Parathyroid adenoma (tissue), 2 donors: ENCODE data around the gene KLRC2.
"Not testable (repeated sequence)": the region's sequence is repeated elsewhere in the genome, so short reads cannot be mapped to it uniquely, and the experiment has no call there.

Experiments
- H2AFZ ChIP-seq: fragments of 300-600 bp; sonication (generic); one replicate; pipeline ENCODE4 v1.7.0; 2017; ENCODE audit warnings: antibody characterized with exemption, mild to moderate bottlenecking
- H3K27ac ChIP-seq: fragments of 300-600 bp; sonication (generic); one replicate; pipeline ENCODE4 v1.7.0; 2017
- H3K27me3 ChIP-seq: fragments of 300-600 bp; sonication (generic); one replicate; pipeline ENCODE4 v1.7.0; 2017; ENCODE audit warnings: low read length; ENCODE audit not compliant: control insufficient read depth, insufficient read depth
- H3K36me3 ChIP-seq: fragments of 300-600 bp; sonication (generic); one replicate; pipeline ENCODE4 v1.7.0; 2017; ENCODE audit warnings: low read length; ENCODE audit not compliant: control insufficient read depth, insufficient read depth
- H3K4me1 ChIP-seq: fragments of 300-600 bp; sonication (generic); one replicate; pipeline ENCODE4 v1.7.0; 2017; ENCODE audit warnings: control low read depth
- H3K4me2 ChIP-seq: fragments of 300-600 bp; sonication (generic); one replicate; pipeline ENCODE4 v1.7.0; 2017; ENCODE audit warnings: low read length
- H3K4me3 ChIP-seq: fragments of 300-600 bp; sonication (generic); one replicate; pipeline ENCODE4 v1.7.0; 2017; ENCODE audit warnings: low read depth, low read length
- H3K79me2 ChIP-seq: fragments of 300-600 bp; sonication (generic); one replicate; pipeline ENCODE4 v1.7.0; 2017; ENCODE audit warnings: control low read depth
- H3K9ac ChIP-seq: fragments of 300-600 bp; sonication (generic); one replicate; pipeline ENCODE4 v1.7.0; 2017; ENCODE audit warnings: mild to moderate bottlenecking
- H3K9me3 ChIP-seq: fragments of 300-600 bp; sonication (generic); one replicate; pipeline ENCODE4 v1.7.0; 2017; ENCODE audit warnings: low read length; ENCODE audit not compliant: control insufficient read depth
- TF ChIP-seq, protein P1 (sequence below): fragments of 300-600 bp; sonication (generic); IDR thresholded peaks from one replicate; pipeline ENCODE4 v1.7.0; 2017; ENCODE audit warnings: antibody characterized with exemption, mild to moderate bottlenecking
- donor health status: primary hyperparathyroidism.

KLRC2 gene

GRCh38 chr12:10435816-10436215, at the start of gene KLRC2:
Gene KLRC2, minus strand, starts transcription at chr12:10436010. Its CDS starts 24 bp downstream, at chr12:10435986.
- not testable (repeated sequence) for H2AFZ ChIP-seq, H3K4me1 ChIP-seq, H3K36me3 ChIP-seq, H3K79me2 ChIP-seq, H3K27ac ChIP-seq, H3K9me3 ChIP-seq, H3K27me3 ChIP-seq, H3K9ac ChIP-seq, H3K4me2 ChIP-seq, H3K4me3 ChIP-seq

GRCh38 chr12:10481901-10482300, 46.1 kb upstream of the KLRC2 start:
- not testable (repeated sequence) for H3K4me2 ChIP-seq, H3K27ac ChIP-seq, H3K27me3 ChIP-seq, H3K4me3 ChIP-seq, H2AFZ ChIP-seq, H3K9ac ChIP-seq, H3K79me2 ChIP-seq, H3K4me1 ChIP-seq, H3K36me3 ChIP-seq, H3K9me3 ChIP-seq

DNA sequence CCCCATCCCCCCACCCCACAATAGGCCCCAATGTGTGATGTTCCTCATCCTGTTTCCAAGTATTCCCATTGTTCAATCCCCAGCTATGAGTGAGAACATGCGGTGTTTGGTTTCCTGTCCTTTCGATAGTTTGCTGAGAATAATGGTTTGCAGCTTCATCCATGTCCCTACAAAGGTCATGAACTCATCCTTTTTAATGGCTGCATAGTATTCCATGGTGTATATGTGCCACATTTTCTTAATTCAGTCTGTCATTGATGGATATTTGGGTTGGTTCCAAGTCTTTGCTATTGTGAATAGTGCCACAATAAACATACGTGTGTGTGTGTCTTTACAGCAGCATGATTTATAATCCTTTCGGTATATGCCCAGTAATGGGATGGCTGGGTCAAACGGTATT, 37.0 kb upstream of the KLRC2 start:
- H3K4me2 ChIP-seq, H3K9me3 ChIP-seq, H3K9ac ChIP-seq, H3K27me3 ChIP-seq, H3K79me2 ChIP-seq, H3K4me3 ChIP-seq, H3K27ac ChIP-seq, H3K36me3 ChIP-seq, H3K4me1 ChIP-seq, H2AFZ ChIP-seq: not testable (repeated sequence)

GRCh38 chr12:10469701-10470100, 33.9 kb upstream of the KLRC2 start:
- Histone ChIP-seq H3K36me3 (no peaks in the 10 kb centered on the region), H3K27ac (no peak overlapping the region), H3K9ac (no peak overlapping the region), H3K4me3 (no peak overlapping the region), H3K4me2 (no peak overlapping the region), H3K9me3 (no peaks in the 10 kb centered on the region), H3K27me3 (no peaks in the 10 kb centered on the region), H2AFZ (no peak overlapping the region), H3K79me2 (no peaks in the 10 kb centered on the region), H3K4me1 (no peaks in the 10 kb centered on the region)
- TF ChIP-seq, protein P1, sequence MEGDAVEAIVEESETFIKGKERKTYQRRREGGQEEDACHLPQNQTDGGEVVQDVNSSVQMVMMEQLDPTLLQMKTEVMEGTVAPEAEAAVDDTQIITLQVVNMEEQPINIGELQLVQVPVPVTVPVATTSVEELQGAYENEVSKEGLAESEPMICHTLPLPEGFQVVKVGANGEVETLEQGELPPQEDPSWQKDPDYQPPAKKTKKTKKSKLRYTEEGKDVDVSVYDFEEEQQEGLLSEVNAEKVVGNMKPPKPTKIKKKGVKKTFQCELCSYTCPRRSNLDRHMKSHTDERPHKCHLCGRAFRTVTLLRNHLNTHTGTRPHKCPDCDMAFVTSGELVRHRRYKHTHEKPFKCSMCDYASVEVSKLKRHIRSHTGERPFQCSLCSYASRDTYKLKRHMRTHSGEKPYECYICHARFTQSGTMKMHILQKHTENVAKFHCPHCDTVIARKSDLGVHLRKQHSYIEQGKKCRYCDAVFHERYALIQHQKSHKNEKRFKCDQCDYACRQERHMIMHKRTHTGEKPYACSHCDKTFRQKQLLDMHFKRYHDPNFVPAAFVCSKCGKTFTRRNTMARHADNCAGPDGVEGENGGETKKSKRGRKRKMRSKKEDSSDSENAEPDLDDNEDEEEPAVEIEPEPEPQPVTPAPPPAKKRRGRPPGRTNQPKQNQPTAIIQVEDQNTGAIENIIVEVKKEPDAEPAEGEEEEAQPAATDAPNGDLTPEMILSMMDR: no peak

DNA sequence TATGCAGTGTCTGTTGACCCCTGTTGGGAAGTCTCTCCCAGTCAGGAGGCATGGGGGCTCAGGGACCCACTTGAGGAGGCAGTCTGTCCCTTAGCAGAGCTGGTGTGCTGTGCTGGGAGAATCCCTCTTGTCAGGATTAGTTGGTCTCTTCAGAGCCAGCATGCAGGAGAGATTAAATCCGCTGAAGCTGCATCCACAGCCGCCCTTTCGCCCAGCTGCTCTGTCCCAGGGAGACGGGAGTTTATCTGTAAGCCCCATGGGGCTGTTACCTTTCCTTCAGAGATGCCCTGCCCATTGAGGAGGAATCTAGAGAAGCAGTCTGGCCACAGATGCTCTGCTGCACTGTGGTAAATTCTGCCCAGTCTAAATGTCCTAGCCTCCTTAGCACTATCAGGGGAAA, 30.5 kb upstream of the KLRC2 start:
- Histone ChIP-seq H3K4me3 (no peak overlapping the region), H3K36me3 (no peaks in the 10 kb centered on the region), H3K4me1 (no peaks in the 10 kb centered on the region), H3K27me3 (no peaks in the 10 kb centered on the region), H3K4me2 (no peak overlapping the region), H3K9me3 (no peaks in the 10 kb centered on the region), H3K9ac (no peak overlapping the region), H3K79me2 (no peaks in the 10 kb centered on the region), H3K27ac (no peak overlapping the region), H2AFZ (no peak overlapping the region)
- TF ChIP-seq, protein P1: no peak

GRCh38 chr12:10457760-10458159, 21.9 kb upstream of the KLRC2 start:
- TF ChIP-seq, protein P1: no peak
- H3K4me1 ChIP-seq: no peaks in the 10 kb centered on the region
- no peak overlapping the region for H3K4me3 ChIP-seq
- H3K79me2 ChIP-seq: no peaks in the 10 kb centered on the region
- H3K9ac ChIP-seq: no peak overlapping the region
- H2AFZ ChIP-seq: no peak overlapping the region
- no peak overlapping the region for H3K27ac ChIP-seq
- H3K9me3 ChIP-seq: peaks cover 3% of the 10 kb centered on the region
- H3K27me3 ChIP-seq: no peaks in the 10 kb centered on the region
- no peaks in the 10 kb centered on the region for H3K36me3 ChIP-seq
- H3K4me2 ChIP-seq: no peak overlapping the region
